ENCODE data around the gene SMPDL3A. TPM values are rescaled to one million over a fixed set of nuclear protein-coding genes. Genes with fewer than 3 reads are reported as not detected.

Gene SMPDL3A
- polyA plus RNA-seq, 3 donors, result 5.2 to 12.4 (median 9.8) TPM

DNA sequence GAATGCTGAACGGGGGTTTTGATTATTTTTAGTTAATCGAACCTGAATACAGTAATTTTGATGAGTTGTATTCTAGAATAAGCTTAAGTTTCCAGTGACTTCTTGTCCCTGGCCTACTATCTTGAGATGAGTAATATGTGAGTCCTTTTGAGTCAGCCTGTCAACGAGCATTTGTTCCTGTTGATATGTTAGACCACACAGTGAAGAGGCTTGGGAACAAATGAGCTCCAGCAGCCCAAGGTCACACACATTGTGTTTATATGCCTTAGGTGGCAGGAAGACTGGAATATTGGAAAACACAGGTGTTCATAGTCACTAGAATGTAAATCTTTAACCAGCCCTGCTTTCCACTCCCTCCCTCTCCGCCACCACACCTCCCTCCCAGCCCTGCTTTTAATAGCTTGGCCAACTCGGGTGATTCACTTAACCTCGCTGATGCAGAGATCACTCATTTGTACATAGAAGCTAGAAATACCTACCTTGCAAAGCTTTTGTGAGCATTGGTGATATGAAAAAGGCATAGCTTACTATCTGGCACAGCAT, 9.1 kb downstream of the SMPDL3A start:
- 25 to 82% (median 77%) methylated on average over 6 of the region's 6 CpGs for WGBS, 3 donors
- H3K27ac ChIP-seq (ENCODE audit: low read depth, low read length), result no peak overlapping the region

- H3K27ac ChIP-seq (ENCODE audit: low read depth, low read length), result no peak overlapping the region
- WGBS, 3 donors, result 66 to 90% (median 90%) methylated on average over 4 of the region's 4 CpGs
These were observed 10.2 kb downstream of the SMPDL3A start for GRCh38 chr6:122799140-122799745.

- WGBS, 3 donors, result 77 to 95% (median 90%) methylated on average over 5 of the region's 5 CpGs
- H3K27ac ChIP-seq (ENCODE audit: low read depth, low read length), result no peak overlapping the region
These were observed 11.0 kb downstream of the SMPDL3A start for GRCh38 chr6:122799916-122800686.

DNA sequence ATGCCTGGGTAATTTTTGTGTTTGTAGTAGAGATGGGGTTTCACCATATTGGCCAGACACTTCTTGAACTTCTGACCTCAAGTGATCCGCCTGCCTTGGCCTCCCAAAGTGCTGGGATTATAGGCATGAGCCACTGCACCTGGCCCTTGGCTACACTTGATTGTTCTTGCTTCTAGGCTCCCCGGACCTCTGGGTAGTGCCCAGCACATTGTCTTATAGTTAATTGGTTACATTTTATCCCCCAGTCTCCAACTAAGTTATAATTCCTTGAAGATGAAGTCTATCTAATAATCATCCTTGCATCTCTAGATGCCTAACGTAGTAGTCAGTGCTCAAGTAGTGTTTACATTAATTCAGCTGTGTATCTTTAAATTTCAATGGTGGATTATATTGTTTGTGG, 11.8 kb downstream of the SMPDL3A start:
- WGBS, 3 donors, result 90 to 96% (median 95%) methylated on average over 3 of the region's 3 CpGs
- no peak overlapping the region for H3K27ac ChIP-seq (ENCODE audit: low read depth, low read length)

GRCh38 chr6:122801397-122801796, 12.3 kb downstream of the SMPDL3A start:
- H3K27ac ChIP-seq (ENCODE audit: low read depth, low read length), result no peak overlapping the region
- 60 to 97% (median 74%) methylated on average over 1 of the region's 1 CpG for WGBS, 3 donors

DNA sequence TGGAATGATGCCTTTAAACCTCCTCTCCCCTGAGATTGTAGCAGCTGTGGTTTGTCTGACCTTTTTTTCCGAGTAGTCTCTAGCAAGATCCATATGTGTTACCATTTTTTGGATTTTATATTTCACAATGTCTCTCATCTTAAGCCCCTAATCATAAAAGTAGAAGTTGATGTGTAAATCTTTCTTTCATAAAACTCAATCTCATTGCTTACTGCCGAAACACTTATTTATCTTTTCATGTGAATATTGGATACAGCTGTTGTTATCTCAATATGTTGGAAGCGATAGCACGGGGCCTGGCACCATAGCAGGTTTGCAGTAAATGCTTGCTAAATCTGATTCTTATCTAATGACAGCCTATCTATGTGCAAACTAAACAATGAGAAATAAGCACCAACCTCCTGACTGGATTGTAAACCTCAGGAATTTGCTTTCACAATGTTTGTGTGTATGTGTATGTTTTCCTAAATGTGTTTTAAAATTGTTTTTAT, 14.2 kb downstream of the SMPDL3A start:
- H3K27ac ChIP-seq (ENCODE audit: low read depth, low read length), result no peak overlapping the region
- WGBS, 3 donors, result 12 to 28% (median 20%) methylated on average over 4 of the region's 4 CpGs

- no peak overlapping the region for H3K27ac ChIP-seq (ENCODE audit: low read depth, low read length)
- 71 to 82% (median 72%) methylated on average over 5 of the region's 5 CpGs for WGBS, 3 donors
These were observed 16.0 kb downstream of the SMPDL3A start for GRCh38 chr6:122804962-122805485.

DNA sequence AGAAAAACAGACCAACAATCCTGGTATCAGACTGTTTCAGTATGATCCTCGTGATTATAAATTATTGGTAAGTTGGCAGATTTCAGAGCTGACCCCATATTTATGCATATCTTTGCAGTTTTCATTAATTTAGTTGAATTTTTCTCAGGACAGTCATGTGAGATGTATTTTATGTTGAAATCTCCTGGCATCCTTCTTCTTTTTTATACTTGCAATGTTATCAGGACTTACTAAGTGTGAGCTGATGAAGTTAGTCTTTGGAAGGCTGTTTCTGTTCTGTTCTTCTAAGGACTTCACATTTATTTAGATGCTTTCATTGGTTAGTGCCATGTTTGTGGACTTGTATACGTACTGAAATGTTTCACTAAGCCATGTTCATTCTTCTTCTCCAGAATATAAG, 17.2 kb downstream of the SMPDL3A start:
- no peak overlapping the region for H3K27ac ChIP-seq (ENCODE audit: low read depth, low read length)
- 76 to 92% (median 82%) methylated on average over 2 of the region's 2 CpGs for WGBS, 3 donors

- 84 to 97% (median 94%) methylated on average over 10 of the region's 10 CpGs for WGBS, 3 donors
- H3K27ac ChIP-seq (ENCODE audit: low read depth, low read length), result no peak overlapping the region
These were observed 19.2 kb downstream of the SMPDL3A start for GRCh38 chr6:122808121-122808885.

DNA sequence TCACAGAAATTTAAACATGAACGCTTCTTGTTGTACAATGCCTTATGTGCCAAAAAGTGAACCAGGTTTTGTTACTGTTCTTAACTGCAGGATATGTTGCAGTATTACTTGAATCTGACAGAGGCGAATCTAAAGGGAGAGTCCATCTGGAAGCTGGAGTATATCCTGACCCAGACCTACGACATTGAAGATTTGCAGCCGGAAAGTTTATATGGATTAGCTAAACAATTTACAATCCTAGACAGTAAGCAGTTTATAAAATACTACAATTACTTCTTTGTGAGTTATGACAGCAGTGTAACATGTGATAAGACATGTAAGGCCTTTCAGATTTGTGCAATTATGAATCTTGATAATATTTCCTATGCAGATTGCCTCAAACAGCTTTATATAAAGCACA, 19.9 kb downstream of the SMPDL3A start:
- 84 to 90% (median 85%) methylated on average over 4 of the region's 4 CpGs for WGBS, 3 donors
- no peak overlapping the region for H3K27ac ChIP-seq (ENCODE audit: low read depth, low read length)

- no peak overlapping the region for H3K27ac ChIP-seq (ENCODE audit: low read depth, low read length)
These were observed 20.6 kb downstream of the SMPDL3A start for GRCh38 chr6:122809691-122810090.

GRCh38 chr6:122810189-122810588, 21.1 kb downstream of the SMPDL3A start:
- H3K27ac ChIP-seq (ENCODE audit: low read depth, low read length), result no peak overlapping the region
- 50 to 85% (median 66%) methylated on average over 1 of the region's 1 CpG for WGBS, 3 donors

More at GRCh38 chr6:122809691-122810090, 20.6 kb downstream of the SMPDL3A start:
- 77 to 91% (median 90%) methylated on average over 2 of the region's 2 CpGs for WGBS, 3 donors

DNA sequence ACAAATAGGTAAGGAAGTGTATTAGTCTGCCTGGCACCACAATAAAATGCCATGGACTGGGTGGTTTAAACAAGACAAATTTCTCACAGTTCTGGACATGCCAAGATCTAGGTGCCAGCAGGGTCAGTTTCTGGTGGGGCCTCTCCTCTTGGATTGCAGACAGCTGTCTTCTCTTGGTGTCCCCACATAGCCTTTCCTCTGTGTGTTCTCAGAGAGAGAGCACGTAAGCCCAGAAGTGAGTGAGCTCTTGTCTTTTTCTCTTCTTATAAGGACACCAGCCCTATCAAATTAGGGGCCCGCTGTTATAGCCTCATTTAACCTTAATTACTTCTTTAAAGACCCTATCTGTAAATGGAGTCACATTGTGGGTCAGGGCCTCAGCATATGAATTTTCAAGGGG, 28.3 kb downstream of the SMPDL3A start:
- WGBS, 3 donors, result 79 to 95% (median 79%) methylated on average over 2 of the region's 2 CpGs
- H3K27ac ChIP-seq (ENCODE audit: low read depth, low read length), result no peak overlapping the region

GRCh38 chr6:122817766-122818165, 28.7 kb downstream of the SMPDL3A start:
- no peak overlapping the region for H3K27ac ChIP-seq (ENCODE audit: low read depth, low read length)
- 62 to 91% (median 75%) methylated on average over 4 of the region's 4 CpGs for WGBS, 3 donors

DNA sequence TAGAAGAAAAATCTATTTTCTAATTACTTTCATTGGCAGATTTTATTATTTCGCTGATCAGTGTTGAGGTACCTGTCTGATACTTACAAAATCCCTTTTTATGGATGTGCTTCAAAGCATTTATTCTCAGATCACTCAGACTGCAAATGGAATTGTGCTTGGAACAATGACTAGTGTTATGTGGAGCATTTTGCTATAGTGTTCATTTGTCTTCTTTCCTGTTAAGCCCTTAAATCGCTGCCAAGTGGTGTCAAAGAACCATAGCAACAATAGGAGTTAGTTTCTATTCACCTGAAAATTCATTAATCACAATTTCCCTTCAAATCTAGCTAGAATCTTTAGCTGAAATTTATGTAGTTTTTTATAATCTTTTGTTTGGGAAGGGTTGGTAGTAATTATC, 29.8 kb downstream of the SMPDL3A start:
- H3K27ac ChIP-seq (ENCODE audit: low read depth, low read length), result no peak overlapping the region
- WGBS, 3 donors, result 68 to 81% (median 79%) methylated on average over 2 of the region's 2 CpGs

DNA sequence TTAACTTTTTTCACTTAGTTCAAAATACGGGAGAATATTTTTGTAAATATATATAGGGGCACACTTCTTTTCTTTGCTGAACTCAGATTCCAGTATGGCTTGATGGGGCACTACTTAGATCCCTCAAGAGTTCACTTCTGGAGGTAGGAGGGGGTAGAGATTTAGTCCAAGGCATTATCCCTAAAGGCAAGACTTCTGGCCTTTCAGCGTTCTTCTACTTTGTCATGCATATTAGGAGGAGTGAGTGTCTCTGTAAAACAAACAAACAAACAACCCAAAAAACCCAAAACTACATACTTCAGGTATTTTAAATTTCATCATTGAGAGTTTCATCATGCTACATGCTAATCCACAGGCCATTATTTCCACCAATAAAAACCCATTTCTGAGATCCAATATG, 32.0 kb downstream of the SMPDL3A start:
- H3K27ac ChIP-seq (ENCODE audit: low read depth, low read length), result no peak overlapping the region
- WGBS, 3 donors, result 66 to 81% (median 79%) methylated on average over 2 of the region's 2 CpGs

GRCh38 chr6:122825163-122825562, 36.1 kb downstream of the SMPDL3A start:
- H3K27ac ChIP-seq (ENCODE audit: low read depth, low read length), result no peak overlapping the region
- WGBS, 3 donors, result 70 to 71% (median 70%) methylated on average over 5 of the region's 5 CpGs

DNA sequence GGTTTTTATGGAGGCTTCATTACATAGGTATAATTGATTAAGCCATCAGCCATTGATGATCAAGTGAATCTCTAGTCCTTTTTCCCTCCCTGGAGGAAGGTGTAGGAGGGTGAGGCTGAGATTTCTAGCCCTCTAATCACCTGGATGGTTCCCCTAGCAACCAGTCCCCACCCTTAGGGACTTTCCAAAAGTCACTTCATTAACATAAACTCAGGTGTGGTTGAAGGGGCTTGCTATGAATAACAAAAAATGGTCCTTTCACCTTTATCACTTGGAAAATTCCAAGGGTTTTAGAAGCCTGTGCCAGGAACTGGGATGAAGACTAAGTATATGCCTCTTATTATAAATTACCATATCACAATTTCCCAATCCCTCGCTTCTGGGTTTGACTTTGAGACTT, 40.4 kb downstream of the SMPDL3A start:
- H3K27ac ChIP-seq (ENCODE audit: low read depth, low read length), result no peak overlapping the region
- WGBS, 3 donors, result 81 to 95% (median 95%) methylated on average over 1 of the region's 1 CpG

DNA sequence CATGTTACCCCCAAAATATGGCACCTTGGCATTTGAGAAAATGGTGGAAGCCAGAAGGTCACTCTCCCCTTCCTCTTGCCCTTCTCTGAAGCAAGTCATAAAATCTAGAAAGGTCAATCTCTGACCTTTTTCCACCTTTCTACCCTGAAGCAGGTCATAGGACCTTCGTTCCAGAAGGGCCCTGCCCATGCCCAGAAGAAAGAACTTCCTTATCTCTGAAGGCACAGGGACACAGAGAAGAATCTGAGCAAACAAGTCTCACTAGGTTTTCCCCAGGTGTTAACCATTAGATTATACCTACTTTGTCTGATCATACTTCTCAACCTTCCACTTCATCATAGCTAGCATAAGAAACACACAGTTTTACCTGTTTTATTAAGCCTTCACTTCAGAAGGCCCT, 42.5 kb downstream of the SMPDL3A start:
- H3K27ac ChIP-seq (ENCODE audit: low read depth, low read length), result no peak overlapping the region
- 76 to 81% (median 80%) methylated on average over 1 of the region's 1 CpG for WGBS, 3 donors

Measured in adipose tissue (tissue), 3 donors.